ENCODE data around the gene PMVK.

PMVK gene

DNA sequence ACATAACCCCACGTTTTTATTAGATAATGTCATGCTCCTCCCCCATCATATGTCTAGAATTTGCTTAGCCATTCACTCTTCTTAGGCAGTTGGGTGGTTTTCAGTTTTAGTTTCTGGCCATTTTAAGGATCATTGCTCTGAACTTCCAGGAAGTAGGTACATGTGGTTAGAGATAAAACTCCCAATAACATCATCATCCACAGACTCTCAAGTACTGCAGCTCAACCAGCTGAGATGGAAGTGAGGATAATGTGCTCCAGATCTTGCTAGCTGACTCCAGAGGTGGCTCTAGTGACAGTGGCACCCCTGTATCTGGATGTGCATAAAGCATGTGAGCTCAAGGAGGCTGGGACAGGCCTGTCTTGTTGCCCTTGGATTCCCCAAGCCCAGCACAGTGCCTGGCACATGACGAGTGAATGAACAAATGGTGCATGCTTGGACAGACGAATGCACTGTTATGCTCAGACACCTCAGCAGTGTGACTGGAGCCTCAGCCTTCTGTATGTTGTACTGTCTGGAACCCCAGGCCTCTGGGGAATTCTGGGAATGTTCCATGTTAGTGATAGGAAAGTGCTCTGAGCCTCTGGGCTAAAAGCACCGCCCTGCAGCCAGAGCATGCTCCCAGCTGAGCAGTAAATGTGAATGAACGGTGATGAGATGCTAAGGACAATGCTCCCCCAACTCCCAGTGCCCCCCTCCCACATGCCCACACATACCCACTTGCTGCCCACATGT, 50.1 kb downstream of the PMVK start:
- H3K4me3 ChIP-seq: no peak overlapping the region
- no peaks in the 10 kb centered on the region for H3K36me3 ChIP-seq (ENCODE audit: insufficient read depth, low read length)
- no peak for TF ChIP-seq EZH2 (IDR thresholded peaks at IDR 0.05)
- no peak for TF ChIP-seq POLR2AphosphoS5 (IDR thresholded peaks at IDR 0.05; ENCODE audit: borderline replicate concordance, low read depth, low read length)
- TF ChIP-seq FOXP2 (optimal IDR thresholded peaks at IDR 0.05; ENCODE audit: control extremely low read depth, extremely low read length, insufficient read depth): no peak
- H3K9ac ChIP-seq (ENCODE audit: insufficient read length): no peak overlapping the region
- no peak for DNase-seq (ENCODE audit: low read depth, low spot score)
- H3K27ac ChIP-seq: no peak overlapping the region
- no peaks in the 10 kb centered on the region for H3K9me3 ChIP-seq (ENCODE audit: low read depth, low read length)

DNA sequence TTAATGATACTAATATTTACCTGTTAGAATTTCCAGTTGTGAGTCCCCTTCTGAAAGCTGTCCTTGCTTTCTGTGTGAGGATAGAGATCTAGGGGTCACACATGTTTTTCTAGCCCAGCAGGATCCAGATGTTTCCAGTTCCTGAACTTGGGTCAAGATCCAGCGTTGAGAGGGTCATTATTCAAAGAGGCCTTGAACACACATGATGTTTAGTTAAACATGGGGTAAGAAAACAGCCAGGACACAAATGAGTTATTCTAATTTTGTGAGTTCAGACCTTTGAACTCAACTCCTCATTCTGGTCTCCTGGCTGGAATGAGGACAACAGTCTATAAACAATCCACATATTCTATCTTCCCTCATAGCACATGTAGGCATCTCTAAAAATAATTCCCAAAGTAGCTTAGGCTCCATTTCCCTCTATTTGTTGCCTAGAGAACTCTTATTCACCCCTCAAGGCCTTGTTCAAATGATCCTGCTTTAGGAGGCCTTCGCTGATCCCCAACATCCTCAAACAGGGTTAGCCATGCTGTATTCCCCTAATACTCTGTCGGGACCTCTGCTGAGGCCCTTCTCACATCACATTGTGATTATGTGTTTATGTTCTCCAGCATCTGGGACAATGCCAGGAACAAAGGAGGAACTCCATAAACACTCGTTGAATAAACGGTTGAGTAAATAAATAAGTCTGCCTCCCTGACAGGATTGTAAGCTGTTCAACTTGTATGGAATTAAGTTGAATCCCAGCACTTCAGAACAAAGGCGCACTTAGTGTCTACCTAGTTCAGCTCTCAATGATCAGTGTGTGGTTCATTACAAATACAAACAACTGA, 51.4 kb downstream of the PMVK start:
- TF ChIP-seq FOXP2 (optimal IDR thresholded peaks at IDR 0.05; ENCODE audit: control extremely low read depth, extremely low read length, insufficient read depth) (no peak), POLR2AphosphoS5 (IDR thresholded peaks at IDR 0.05; ENCODE audit: borderline replicate concordance, low read depth, low read length) (no peak), EZH2 (IDR thresholded peaks at IDR 0.05) (no peak)
- no peak overlapping the region for H3K9ac ChIP-seq (ENCODE audit: insufficient read length)
- DNase-seq (ENCODE audit: low read depth, low spot score): no peak
- H3K9me3 ChIP-seq (ENCODE audit: low read depth, low read length): no peaks in the 10 kb centered on the region
- no peak overlapping the region for H3K4me3 ChIP-seq
- H3K27ac ChIP-seq: no peak overlapping the region
- H3K36me3 ChIP-seq (ENCODE audit: insufficient read depth, low read length): no peaks in the 10 kb centered on the region

DNA sequence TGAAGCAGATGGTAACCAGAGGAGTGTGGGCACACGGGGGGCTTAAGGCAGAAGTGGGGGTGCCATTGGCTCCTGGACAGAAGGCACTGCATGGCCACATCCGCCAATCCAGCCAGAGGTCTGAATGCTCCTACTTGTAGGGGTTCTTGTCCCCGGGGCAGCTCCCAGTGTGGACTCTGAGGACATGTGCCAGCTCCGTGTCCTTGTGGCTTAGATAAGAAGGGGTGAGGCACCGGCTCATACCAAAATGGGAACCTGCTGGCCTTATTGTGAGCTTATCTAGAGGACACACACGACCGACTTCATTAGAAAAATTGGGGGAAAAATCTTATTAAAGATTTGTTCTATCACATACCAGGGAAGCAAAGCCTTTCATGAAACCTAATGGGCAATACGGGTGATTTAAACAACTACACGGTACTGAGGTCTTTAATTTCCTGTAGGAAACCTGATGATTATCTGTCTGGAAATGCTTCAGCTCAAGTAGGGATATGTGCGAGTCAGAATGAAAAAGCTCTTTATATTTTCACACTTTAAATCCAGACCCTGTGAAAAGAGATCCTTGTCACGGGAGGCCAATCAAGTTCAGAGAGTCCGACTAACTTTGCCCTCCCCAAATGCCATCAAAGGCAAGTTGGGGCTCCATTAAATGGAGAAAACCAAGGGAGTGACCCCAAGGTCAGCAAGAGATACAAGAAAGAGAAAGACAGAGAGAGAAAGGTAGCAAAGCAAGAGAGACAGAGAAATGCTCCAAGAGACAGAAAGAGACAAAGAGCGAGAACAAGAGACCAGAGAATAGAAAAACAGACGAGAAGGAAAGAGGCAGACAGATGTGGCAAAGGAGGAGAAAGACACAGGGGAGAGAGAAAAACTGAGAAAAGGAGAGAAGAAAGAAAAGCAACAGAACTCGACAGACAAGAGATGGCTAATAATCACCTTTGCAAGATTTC, 52.3 kb downstream of the PMVK start:
- Histone ChIP-seq H3K4me3 (no peak overlapping the region), H3K9ac (ENCODE audit: insufficient read length) (no peak overlapping the region), H3K27ac (no peak overlapping the region), H3K36me3 (ENCODE audit: insufficient read depth, low read length) (no peaks in the 10 kb centered on the region), H3K9me3 (ENCODE audit: low read depth, low read length) (no peaks in the 10 kb centered on the region)
- DNase-seq (ENCODE audit: low read depth, low spot score): no peak
- TF ChIP-seq POLR2AphosphoS5 (IDR thresholded peaks at IDR 0.05; ENCODE audit: borderline replicate concordance, low read depth, low read length) (no peak), FOXP2 (optimal IDR thresholded peaks at IDR 0.05; ENCODE audit: control extremely low read depth, extremely low read length, insufficient read depth) (no peak), EZH2 (IDR thresholded peaks at IDR 0.05) (no peak)

DNA sequence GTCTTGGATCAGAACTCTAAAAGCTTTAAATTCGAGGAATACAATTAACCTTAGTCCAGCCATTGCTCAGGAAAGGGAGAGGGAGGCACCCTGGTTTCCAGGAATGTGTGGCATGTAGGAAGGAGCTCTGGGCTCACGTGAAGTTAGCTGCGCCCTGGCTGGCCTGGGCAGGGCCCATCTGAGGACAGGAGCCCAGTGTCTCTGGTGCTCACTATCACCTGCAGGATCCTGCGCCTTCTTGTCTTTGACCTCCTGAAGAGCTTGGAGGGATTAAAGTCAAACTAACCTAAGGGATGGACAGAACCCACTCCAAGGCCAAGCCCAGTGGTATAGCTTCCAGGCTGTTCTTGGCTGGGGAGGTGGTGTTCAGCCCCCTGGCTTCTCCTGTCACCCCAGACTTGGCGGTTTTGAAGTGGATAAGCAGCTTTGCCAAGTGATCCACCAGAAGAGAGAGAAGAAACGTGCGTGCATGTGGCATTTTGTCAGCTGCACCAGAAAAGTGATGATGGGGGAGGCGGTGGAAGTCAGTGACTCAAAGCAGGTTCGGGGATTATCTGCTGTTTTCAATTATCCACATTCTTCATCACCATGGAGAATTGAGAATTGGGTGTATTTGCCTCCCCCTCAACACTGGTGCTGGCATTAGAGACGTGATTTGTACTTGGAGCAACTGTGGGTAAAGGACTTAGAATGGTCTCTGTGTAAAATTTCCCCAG, 54.5 kb downstream of the PMVK start:
- no peak for DNase-seq (ENCODE audit: low read depth, low spot score)

DNA sequence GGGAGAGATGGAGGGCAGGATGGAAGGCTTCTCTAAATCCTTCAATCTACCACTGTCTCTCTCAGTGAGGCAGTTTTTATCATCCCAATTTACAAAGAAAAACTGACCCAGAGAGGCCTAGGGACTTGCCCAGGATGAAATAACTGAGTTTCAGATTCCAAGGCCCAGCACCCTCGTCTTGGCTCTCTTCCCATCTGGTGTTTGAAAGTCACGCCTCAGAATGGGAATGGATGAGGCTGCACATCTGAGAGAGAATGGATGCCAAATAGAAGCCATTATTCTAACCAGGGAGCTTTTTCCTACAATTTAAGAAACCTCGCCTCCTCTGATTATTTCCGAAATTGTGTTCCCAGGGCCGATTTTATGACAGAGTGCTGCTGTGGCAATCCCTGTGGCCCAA, 55.8 kb downstream of the PMVK start:
- Histone ChIP-seq H3K9me3 (ENCODE audit: low read depth, low read length) (no peaks in the 10 kb centered on the region), H3K27ac (no peak overlapping the region), H3K36me3 (ENCODE audit: insufficient read depth, low read length) (no peaks in the 10 kb centered on the region), H3K4me3 (no peak overlapping the region), H3K9ac (ENCODE audit: insufficient read length) (no peak overlapping the region)
- no peak for DNase-seq (ENCODE audit: low read depth, low spot score)
- TF ChIP-seq FOXP2 (optimal IDR thresholded peaks at IDR 0.05; ENCODE audit: control extremely low read depth, extremely low read length, insufficient read depth): no peak
- no peak for TF ChIP-seq POLR2AphosphoS5 (IDR thresholded peaks at IDR 0.05; ENCODE audit: borderline replicate concordance, low read depth, low read length)
- no peak for TF ChIP-seq EZH2 (IDR thresholded peaks at IDR 0.05)

More for the DNA sequence above, 54.5 kb downstream of the PMVK start:
- no peak overlapping the region for H3K4me3 ChIP-seq
- H3K9ac ChIP-seq (ENCODE audit: insufficient read length): no peak overlapping the region
- no peak overlapping the region for H3K27ac ChIP-seq
- no peaks in the 10 kb centered on the region for H3K36me3 ChIP-seq (ENCODE audit: insufficient read depth, low read length)
- TF ChIP-seq POLR2AphosphoS5 (IDR thresholded peaks at IDR 0.05; ENCODE audit: borderline replicate concordance, low read depth, low read length) (no peak), FOXP2 (optimal IDR thresholded peaks at IDR 0.05; ENCODE audit: control extremely low read depth, extremely low read length, insufficient read depth) (no peak), EZH2 (IDR thresholded peaks at IDR 0.05) (no peak)
- no peaks in the 10 kb centered on the region for H3K9me3 ChIP-seq (ENCODE audit: low read depth, low read length)

DNA sequence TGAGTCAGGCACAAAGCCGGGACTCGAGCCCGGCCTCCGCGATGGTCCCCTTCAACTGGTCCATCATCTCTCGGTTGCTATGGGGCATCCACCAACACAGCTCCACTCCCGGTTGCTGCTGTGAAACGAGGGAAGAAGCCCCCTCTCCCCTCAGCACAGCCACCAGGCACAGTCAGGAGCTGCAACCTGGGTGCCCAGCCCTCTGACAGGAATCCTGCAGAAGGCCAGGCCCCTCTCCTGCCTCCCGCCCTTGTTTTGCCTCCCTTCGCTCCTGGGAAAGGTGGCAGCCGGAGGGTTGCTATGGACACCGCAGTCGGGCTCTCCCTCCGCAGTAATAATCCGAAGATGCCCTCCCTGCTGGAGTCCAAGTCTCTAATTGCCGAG, 57.5 kb downstream of the PMVK start:
- no peak for DNase-seq (ENCODE audit: low read depth, low spot score)
- Histone ChIP-seq H3K9me3 (ENCODE audit: low read depth, low read length) (no peaks in the 10 kb centered on the region), H3K4me3 (no peak overlapping the region), H3K36me3 (ENCODE audit: insufficient read depth, low read length) (no peaks in the 10 kb centered on the region), H3K27ac (no peak overlapping the region), H3K9ac (ENCODE audit: insufficient read length) (no peak overlapping the region)
- TF ChIP-seq EZH2 (IDR thresholded peaks at IDR 0.05): no peak
- TF ChIP-seq POLR2AphosphoS5 (IDR thresholded peaks at IDR 0.05; ENCODE audit: borderline replicate concordance, low read depth, low read length): no peak
- TF ChIP-seq FOXP2 (optimal IDR thresholded peaks at IDR 0.05; ENCODE audit: control extremely low read depth, extremely low read length, insufficient read depth): no peak

DNA sequence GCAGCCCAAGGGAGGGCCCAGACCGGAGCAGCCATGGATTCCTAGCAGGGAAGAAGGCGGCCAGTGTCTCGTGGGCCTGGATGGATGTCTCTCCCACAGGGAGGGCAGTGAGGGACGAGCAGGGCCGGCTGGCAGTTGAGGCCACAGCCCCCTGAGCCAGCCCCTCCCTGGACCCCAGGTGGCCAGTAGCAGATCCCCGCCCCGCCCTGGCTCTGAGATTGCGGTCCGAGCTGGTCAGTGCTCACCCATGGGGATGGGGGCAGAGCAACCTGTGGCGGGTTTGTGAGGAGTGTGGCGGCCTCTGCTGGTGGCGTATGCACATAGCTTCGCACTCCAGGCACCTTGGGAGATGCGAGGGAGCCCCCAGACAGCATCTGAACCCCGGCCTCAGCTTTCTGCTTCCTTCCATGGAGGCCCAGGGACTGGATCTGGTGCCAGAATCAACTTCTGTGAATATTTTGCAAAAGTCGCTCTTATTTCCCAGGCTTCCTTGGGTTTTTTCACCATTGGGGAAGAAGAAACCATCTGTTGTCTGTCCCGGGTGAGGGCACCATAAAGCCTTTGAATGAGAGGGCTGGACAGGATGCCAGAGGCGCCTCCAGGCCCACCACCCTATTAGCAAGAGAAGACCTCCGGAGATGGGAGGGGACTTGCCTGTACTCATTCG, 58.0 kb downstream of the PMVK start:
- Histone ChIP-seq H3K9me3 (ENCODE audit: low read depth, low read length) (no peaks in the 10 kb centered on the region), H3K9ac (ENCODE audit: insufficient read length) (no peak overlapping the region), H3K27ac (no peak overlapping the region), H3K36me3 (ENCODE audit: insufficient read depth, low read length) (no peaks in the 10 kb centered on the region), H3K4me3 (no peak overlapping the region)
- no peak for DNase-seq (ENCODE audit: low read depth, low spot score)
- TF ChIP-seq FOXP2 (optimal IDR thresholded peaks at IDR 0.05; ENCODE audit: control extremely low read depth, extremely low read length, insufficient read depth): no peak
- TF ChIP-seq POLR2AphosphoS5 (IDR thresholded peaks at IDR 0.05; ENCODE audit: borderline replicate concordance, low read depth, low read length): no peak
- no peak for TF ChIP-seq EZH2 (IDR thresholded peaks at IDR 0.05)
